ENCODE measurements around the gene PLCH2.

PLCH2 gene

DNA sequence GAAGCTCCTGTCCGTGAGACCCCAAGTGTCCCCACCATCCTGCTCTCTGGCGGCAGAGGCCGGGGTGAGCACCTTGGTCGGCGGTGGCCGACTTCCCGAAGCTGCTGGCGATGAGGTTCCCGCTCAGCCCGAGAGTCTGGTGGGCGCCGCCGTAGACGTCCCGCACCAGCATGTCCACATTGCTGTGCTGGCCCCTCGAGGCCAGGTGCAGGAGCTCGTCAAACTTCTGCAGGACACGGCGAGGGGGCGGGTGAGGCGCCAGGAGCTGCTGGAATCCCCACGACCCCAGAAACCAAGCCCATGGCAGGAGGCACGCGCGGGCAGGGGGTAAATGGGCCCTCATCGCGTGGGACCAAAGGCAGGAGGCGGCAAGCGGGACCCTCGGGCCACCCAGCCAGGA lies 43.6 kb downstream of the PLCH2 start:
- DNase-seq (ENCODE audit: insufficient read length) (no peak), FAIRE-seq (no peak)
- TF ChIP-seq TAF1 (IDR thresholded peaks at IDR 0.05; ENCODE audit: borderline replicate concordance, low read depth, low read length) (no peak), POLR2AphosphoS5 (IDR thresholded peaks at IDR 0.05; ENCODE audit: low read depth, low read length) (no peak)

DNA sequence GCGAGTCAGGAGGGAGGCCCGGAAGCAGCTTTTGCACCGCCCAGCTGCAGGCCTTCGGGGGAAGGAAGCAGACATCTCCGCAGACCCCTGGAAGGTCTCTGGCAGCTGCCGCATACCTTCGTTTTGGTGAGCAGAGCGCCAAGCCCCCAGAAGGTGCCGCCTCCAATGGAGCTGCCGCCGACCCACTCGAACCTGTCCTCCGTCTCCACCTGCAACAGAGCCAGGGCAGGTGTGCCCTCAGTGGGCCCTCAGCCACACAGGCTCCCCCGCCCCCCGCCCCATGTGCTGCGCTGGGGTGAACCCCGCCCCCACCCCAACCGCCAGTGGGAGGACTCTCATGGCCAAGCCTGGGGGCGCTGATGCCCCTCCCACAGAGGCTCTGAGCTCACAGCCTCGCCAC lies 44.1 kb downstream of the PLCH2 start:
- TF ChIP-seq POLR2A (IDR thresholded peaks at IDR 0.05; ENCODE audit: low read depth, low read length) = no peak
- TF ChIP-seq TAF1 (IDR thresholded peaks at IDR 0.05; ENCODE audit: borderline replicate concordance, low read depth, low read length) = no peak
- no peak for TF ChIP-seq POLR2AphosphoS5 (IDR thresholded peaks at IDR 0.05; ENCODE audit: low read depth, low read length)
- FAIRE-seq (no peak), DNase-seq (ENCODE audit: insufficient read length) (no peak)

DNA sequence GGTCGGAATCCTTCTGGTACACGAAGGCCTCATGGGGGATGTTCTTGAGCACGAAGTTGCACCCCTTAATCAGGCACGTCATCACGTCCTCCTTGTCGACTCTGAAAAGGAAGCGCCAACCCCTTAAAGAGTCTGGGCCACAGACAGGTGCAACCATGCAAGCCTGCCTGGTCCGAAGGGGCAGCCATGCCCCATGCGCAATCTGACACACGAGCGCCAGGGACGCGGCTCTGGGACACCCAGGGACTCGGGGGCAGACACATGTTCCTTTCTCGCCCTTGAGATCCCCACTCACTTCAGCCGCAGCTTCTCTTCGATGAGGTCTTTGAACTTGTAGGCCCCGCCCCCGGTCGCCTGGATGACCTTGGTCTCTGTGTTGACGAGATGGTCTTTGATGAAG lies 44.7 kb downstream of the PLCH2 start:
- TF ChIP-seq POLR2A (IDR thresholded peaks at IDR 0.05; ENCODE audit: low read depth, low read length) (no peak), POLR2AphosphoS5 (IDR thresholded peaks at IDR 0.05; ENCODE audit: low read depth, low read length) (no peak), TAF1 (IDR thresholded peaks at IDR 0.05; ENCODE audit: borderline replicate concordance, low read depth, low read length) (no peak)
- FAIRE-seq (no peak), DNase-seq (ENCODE audit: insufficient read length) (no peak)

DNA sequence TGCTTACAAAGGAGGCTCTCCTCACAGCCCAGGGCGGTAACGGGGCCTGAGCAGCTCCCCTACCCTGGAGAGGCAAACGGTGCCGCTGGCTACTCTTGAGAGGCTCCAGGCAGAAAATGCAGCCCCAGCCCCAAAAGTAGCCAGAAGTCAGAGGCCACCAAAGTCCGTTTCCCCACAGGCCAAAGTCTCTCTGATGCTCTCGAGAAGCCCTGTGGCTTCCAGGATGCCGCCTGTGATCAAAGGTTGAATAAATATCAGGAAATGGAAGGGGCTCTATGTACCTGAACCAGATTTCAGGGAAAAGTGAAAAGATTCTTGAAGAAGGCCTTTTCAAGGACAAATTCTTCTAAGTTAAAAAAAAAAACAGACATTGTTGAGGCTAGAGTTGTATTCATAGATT lies 46.1 kb downstream of the PLCH2 start:
- DNase-seq (ENCODE audit: insufficient read length) (no peak), FAIRE-seq (no peak)
- no peak for TF ChIP-seq POLR2AphosphoS5 (IDR thresholded peaks at IDR 0.05; ENCODE audit: low read depth, low read length)
- TF ChIP-seq TAF1 (IDR thresholded peaks at IDR 0.05; ENCODE audit: borderline replicate concordance, low read depth, low read length) = no peak
- TF ChIP-seq POLR2A (IDR thresholded peaks at IDR 0.05; ENCODE audit: low read depth, low read length) = no peak

DNA sequence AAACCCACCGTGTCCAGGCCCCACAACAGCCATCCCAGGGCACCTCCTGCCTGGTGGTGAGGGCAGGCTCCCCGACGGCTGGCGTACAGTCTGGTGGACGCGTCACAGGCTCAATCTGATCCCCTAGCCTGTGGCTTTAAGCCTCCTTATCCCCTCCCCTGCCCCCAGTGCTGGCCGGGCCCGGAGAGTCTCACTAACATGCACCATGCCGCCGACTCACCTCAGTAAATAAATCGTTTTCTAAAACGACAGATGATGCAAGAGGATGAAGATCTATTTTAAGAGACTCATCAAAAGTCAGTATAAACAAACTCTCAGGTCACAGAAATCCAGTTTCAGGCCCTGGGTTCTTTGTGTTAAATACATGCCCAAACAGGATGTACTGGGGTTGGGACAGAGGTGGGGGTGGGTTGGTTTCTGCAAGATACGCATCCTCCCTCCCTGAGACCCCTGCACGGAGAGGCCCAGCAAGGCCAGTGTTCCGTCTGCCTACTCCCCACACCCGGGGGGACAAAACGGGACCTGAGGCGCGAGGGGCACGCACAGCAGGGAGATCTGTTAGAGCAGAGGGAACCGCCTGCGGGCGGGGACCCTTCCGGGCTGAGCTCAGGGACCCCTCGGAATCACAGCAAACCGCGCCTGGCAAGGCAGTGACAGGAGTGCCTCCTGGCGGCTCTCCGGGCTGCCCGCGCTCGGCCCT lies 47.3 kb downstream of the PLCH2 start:
- DNase-seq (ENCODE audit: insufficient read length) = no peak
- no peak for FAIRE-seq
- no peak for TF ChIP-seq POLR2AphosphoS5 (IDR thresholded peaks at IDR 0.05; ENCODE audit: low read depth, low read length)
- TF ChIP-seq TAF1 (IDR thresholded peaks at IDR 0.05; ENCODE audit: borderline replicate concordance, low read depth, low read length) = no peak
- TF ChIP-seq POLR2A (IDR thresholded peaks at IDR 0.05; ENCODE audit: low read depth, low read length) = no peak

DNA sequence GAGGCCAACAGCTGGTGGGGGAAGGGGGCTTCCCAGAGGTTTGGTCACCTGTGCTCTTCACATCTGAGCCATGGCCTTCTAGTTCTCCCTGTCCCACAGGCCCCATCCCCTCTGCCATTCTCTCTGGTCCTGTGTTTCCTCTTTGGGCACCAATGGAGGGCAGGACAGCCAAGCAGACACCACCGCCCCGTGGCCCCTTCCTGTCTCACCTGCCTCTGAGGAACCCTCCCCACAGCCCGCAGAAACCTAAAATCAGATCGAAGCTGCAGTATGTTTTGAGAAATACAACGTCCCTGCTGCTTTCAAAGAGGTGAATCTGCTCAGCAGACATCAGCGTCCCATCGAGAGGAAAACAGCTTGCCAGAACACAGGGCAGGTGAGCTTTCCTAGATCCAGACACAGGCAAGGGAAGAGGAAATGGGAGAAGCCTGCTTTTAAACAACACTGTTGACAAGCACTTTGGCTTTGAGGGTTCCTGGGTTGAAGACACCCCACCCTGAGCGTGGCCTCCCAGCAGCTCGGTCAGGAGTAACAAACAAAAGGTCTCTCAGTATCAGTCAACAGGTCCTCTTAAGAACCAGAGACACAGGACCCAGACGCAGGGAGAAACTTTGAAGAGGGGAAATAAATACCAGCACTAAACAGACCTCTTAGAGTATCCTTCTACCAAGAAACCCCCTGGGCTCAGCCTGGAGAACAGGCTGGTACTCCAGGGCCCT lies 48.0 kb downstream of the PLCH2 start:
- no peak for TF ChIP-seq POLR2A (IDR thresholded peaks at IDR 0.05; ENCODE audit: low read depth, low read length)
- no peak for TF ChIP-seq TAF1 (IDR thresholded peaks at IDR 0.05; ENCODE audit: borderline replicate concordance, low read depth, low read length)
- TF ChIP-seq POLR2AphosphoS5 (IDR thresholded peaks at IDR 0.05; ENCODE audit: low read depth, low read length) = no peak
- no peak for DNase-seq (ENCODE audit: insufficient read length)
- no peak for FAIRE-seq

DNA sequence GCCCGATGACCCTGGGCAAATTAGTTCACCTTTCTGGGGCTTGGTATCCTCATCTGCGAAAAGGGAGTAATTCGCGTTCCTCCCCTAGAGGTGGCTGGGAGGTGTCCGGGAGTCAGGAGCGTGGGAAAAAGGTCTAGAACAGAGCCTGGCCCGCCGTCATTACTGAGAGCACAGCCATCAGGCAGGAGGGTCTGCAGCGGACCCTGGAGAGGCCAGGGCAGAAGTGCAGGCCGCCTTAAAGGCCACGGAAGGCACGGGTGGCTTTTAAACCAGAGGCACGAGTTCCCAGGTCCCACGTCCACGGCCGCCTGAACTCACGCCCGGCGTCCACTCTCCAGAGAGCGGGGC lies 49.5 kb downstream of the PLCH2 start:
- no peak for TF ChIP-seq POLR2AphosphoS5 (IDR thresholded peaks at IDR 0.05; ENCODE audit: low read depth, low read length)
- TF ChIP-seq POLR2A (IDR thresholded peaks at IDR 0.05; ENCODE audit: low read depth, low read length) = no peak
- FAIRE-seq = no peak
- no peak for DNase-seq (ENCODE audit: insufficient read length)

DNA sequence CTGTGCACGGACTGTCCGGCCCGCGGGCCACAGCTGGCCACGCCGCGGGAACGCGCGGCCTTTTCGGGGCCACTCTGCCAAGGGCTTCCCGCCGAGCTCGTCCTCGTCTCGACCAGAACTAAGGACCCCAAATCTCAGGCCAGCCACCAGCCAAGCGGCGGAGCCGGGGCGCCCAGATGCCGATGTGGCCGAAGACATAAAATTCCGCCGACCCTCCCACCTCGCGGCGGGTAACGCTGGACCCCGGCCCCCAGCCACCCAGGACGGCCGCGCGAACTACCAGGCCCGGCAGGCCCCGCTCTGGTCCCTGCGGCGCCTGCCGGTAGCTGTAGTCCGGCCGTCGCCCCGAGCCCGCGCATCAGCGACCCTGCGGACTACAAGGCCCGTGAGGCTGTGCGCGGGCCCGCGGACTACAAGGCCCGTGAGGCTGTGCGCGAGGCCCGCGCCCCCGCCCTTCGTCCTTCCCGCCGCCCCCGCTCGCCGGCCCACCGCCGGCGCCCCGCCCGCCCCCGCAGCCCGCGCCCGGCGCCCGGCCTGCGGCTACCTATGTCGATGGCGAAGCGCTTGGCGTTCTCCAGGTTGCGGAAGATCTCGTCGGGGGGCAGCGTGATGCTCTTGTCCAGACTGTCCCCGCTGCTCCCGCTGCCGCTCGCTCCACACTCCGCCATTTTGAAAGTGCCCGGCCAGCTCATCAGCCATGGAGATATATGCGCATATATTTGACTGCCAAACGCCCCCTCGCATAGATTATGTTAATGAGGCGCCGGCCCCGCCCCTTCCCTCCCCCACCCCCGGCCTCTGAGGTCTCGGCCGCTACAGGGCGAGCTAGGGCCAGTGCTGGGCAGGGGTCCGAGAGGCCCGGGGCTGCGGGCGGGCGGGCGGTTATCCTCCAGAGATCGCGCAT lies 50.1 kb downstream of the PLCH2 start, which contains the start of gene PANK4:
TSS of gene PANK4 (minus strand) at position 677 of the 904 bp plus-strand sequence. CDS start at position 668, 9 bp downstream.
- DNase-seq (ENCODE audit: insufficient read length) (peak; percentile 92), FAIRE-seq (peak; percentile 93)
- TF ChIP-seq POLR2A (IDR thresholded peaks at IDR 0.05; ENCODE audit: low read depth, low read length) = peak; percentile 69
- TF ChIP-seq TAF1 (IDR thresholded peaks at IDR 0.05; ENCODE audit: borderline replicate concordance, low read depth, low read length) = peak; percentile 68; the same call in 1 of the 2 replicates
- TF ChIP-seq POLR2AphosphoS5 (IDR thresholded peaks at IDR 0.05; ENCODE audit: low read depth, low read length) = peak; percentile 48; the same call in 1 of the 2 replicates

DNA sequence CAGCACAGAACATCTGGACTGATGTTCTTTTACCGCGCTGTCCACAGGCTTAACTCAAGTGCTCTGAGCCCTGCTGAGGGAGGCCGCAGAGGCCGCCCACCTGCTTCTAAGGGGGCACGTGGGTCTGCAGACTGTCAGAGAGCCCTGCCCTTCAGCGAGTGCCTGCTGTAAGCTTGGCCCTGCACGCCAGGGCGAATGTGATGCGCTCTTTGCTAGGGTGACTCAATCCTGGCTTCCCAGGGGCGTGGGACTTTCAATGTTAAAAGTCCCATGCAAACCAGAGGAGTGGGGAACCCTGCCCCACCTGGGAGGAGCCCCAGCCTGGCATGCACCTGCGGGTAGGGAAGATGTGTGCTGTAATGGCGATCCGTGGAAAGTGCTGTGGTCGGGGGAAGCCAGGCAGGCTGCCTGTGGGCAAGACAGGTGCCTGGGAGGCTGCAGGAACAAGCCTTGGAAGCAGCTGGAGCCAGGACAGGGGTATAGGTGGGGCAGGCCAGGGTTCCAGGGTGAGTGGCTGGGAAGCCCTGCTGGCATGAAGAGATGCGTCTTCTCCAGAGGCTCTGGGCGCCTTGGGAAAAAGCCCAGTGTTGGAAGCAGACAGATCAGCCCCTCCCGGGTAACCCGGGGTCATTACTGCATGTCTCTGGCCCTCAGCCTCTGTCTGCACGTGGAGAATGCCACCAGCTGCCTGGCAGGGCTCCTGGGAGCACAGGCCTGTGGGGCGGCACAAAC lies 50.9 kb downstream of the PLCH2 start:
- FAIRE-seq = peak; percentile 81

DNA sequence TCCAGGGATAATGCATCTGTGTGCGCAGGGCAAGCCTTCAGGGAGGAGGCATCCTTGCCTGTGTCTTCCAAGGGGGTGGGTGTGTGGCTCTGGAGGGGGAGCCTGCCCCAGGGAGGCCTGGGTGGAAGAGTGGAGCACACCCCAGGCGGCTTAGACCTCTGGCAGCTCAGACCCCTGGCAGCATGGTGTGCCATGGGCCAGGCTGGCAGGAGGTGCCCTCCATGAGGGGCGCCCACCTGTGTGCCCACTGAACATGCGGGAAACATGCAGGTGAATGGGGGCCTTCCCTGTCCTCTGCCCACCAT lies 51.4 kb downstream of the PLCH2 start:
- no peak for TF ChIP-seq POLR2A (IDR thresholded peaks at IDR 0.05; ENCODE audit: low read depth, low read length)
- no peak for TF ChIP-seq POLR2AphosphoS5 (IDR thresholded peaks at IDR 0.05; ENCODE audit: low read depth, low read length)
- DNase-seq (ENCODE audit: insufficient read length) (no peak), FAIRE-seq (no peak)

More for the DNA sequence above, 50.9 kb downstream of the PLCH2 start:
- peak; percentile 70 for DNase-seq (ENCODE audit: insufficient read length)
- TF ChIP-seq TAF1 (IDR thresholded peaks at IDR 0.05; ENCODE audit: borderline replicate concordance, low read depth, low read length) (no peak), POLR2AphosphoS5 (IDR thresholded peaks at IDR 0.05; ENCODE audit: low read depth, low read length) (no peak), POLR2A (IDR thresholded peaks at IDR 0.05; ENCODE audit: low read depth, low read length) (no peak)

DNA sequence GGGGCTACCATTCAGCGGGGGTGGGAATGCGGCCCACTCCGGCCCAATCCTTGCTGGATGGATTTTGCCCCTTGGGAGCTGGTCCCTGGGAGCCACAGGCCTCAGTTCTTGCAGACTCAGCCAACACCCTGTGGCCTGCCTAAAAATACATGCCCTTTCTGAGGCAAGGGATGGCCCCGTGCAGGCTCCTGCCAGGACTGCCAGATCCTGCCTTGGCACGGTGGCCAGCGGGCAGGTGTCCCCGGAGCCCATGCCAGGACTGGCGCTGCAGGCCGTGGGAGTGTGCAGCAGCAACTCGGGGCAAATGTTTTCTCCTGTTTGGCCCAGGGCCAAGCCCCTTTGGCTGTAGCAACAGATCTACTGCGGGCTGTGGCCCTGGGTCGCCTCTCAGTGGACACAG lies 51.9 kb downstream of the PLCH2 start:
- DNase-seq (ENCODE audit: insufficient read length) (no peak), FAIRE-seq (no peak)
- no peak for TF ChIP-seq POLR2A (IDR thresholded peaks at IDR 0.05; ENCODE audit: low read depth, low read length)
- no peak for TF ChIP-seq POLR2AphosphoS5 (IDR thresholded peaks at IDR 0.05; ENCODE audit: low read depth, low read length)
- no peak for TF ChIP-seq TAF1 (IDR thresholded peaks at IDR 0.05; ENCODE audit: borderline replicate concordance, low read depth, low read length)

All from GM12892 (cell line).